AG04449 (cell line): Measurements from ENCODE around the gene CAB39L.

Experiments
- CTCF ChIA-PET: fragments of 350-600 bp; formaldehyde crosslinking; extraction: SDS; loops from one replicate; lab custom pipeline; 2021; ENCODE audit warnings: antibody characterized with exemption; lab: Yijun Ruan, JAX
- POLR2A ChIA-PET: fragments of 400-600, 350-600 bp; formaldehyde crosslinking; extraction: SDS; loops from one replicate; lab custom pipeline; 2020; ENCODE audit warnings: antibody characterized with exemption, inconsistent platforms; lab: Yijun Ruan, JAX
- DNase-seq: peaks from one replicate; pipeline ENCODE4 v3.0.0-alpha.2; 2010; ENCODE audit warnings: low read depth, low spot score
- H3K4me3 ChIP-seq: 2 replicates; pipeline ENCODE4 v1.5.1; 2011; ENCODE audit warnings: low read depth, mild to moderate bottlenecking, control low read depth, low read length
- TF ChIP-seq, protein P1 (sequence below): IDR thresholded peaks from one replicate; pipeline ENCODE4 v1.5.1; 2011; ENCODE audit warnings: mild to moderate bottlenecking, moderate library complexity, low read length, control low read depth, inconsistent platforms; ENCODE audit not compliant: insufficient read depth; ENCODE audit errors: missing control alignments

Gene CAB39L

DNA sequence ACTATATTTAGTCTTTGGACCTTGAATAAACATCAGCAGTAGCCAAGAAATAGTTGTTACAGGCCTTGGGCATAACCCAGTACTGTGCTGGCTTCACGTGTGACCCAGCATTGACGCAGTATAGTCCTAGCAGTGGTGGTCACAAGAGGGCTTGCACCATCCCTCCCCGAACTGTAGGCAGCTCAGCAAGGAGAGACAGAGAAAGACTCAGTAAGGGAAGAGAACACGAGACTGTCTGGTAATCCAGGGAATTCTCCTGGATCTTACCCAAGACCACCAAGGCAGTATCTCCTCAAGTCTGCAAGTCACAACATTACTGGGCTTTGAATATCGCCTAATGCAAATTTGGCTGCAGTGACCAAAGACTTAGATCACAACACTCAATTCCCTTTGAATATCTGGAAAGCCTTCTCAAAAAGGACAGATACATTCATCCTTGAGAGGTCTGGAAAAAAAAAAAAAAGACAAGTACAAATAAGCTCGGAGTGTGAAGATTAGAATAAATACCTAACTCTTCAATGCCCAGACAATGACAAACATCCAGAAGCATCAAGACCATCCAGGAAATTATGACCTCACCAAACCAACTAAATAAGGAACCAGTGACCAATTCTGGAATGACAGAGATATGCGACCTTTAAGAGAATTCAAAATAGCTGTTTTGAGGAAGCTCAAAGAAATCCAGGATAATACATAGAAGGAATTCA lies 39.7 kb downstream of the CAB39L start:
- no peak for DNase-seq
- TF ChIP-seq, protein P1, sequence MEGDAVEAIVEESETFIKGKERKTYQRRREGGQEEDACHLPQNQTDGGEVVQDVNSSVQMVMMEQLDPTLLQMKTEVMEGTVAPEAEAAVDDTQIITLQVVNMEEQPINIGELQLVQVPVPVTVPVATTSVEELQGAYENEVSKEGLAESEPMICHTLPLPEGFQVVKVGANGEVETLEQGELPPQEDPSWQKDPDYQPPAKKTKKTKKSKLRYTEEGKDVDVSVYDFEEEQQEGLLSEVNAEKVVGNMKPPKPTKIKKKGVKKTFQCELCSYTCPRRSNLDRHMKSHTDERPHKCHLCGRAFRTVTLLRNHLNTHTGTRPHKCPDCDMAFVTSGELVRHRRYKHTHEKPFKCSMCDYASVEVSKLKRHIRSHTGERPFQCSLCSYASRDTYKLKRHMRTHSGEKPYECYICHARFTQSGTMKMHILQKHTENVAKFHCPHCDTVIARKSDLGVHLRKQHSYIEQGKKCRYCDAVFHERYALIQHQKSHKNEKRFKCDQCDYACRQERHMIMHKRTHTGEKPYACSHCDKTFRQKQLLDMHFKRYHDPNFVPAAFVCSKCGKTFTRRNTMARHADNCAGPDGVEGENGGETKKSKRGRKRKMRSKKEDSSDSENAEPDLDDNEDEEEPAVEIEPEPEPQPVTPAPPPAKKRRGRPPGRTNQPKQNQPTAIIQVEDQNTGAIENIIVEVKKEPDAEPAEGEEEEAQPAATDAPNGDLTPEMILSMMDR = no peak
- CTCF ChIA-PET = no interaction called here
- H3K4me3 ChIP-seq = no peak overlapping the region
- POLR2A ChIA-PET = no interaction called here

- CTCF ChIA-PET = interaction anchor here (1.3 kb wide), 1 partner anchor 207 kb away, joined by 3 read pairs; no protein-coding TSS in a partner anchor
- H3K4me3 ChIP-seq = no peak overlapping the region
- POLR2A ChIA-PET = interaction anchor here (0.7 kb wide), 1 partner anchor 87 kb away, joined by 3 read pairs; no protein-coding TSS in a partner anchor
These were observed 42.9 kb downstream of the CAB39L start for GRCh38 chr13:49400755-49401659.

DNA sequence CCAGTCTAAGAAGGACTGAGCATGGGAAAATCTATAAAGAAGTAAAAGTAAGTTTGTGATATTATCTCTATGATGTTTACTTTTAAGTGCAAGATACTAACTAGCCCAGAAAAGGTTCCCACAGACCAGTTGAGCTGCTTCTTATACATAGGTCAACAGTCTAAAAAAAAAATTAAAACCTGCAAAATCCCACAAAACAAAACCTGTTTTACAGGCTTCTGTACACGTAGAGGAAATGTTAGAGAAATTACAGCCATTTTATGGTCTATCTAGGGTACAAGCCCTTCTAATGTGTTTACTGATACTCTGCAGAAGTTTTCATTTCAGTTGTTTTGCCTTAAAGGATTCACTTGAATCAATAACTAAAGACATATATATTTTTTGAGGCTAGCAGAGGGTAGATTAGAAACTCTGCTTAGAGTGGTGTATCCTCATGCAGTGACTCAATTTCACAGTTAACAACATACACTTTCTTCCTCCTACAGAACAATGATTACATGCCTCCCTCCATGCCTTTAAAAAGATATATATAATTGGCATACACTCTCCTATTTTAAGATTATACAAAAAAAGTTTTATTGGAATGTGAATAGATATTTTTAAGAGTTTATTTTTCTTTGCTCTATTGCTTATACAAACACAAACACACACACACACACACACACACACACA lies 43.9 kb downstream of the CAB39L start:
- TF ChIP-seq, protein P1 = no peak
- CTCF ChIA-PET = no interaction called here
- POLR2A ChIA-PET = no interaction called here
- no peak for DNase-seq
- no peak overlapping the region for H3K4me3 ChIP-seq

More at GRCh38 chr13:49400755-49401659, 42.9 kb downstream of the CAB39L start:
- peak; percentile 10 for DNase-seq
- TF ChIP-seq, protein P1 = no peak

GRCh38 chr13:49395878-49396380 lies 47.9 kb downstream of the CAB39L start:
- no peak for DNase-seq
- CTCF ChIA-PET = no interaction called here
- no peak overlapping the region for H3K4me3 ChIP-seq
- POLR2A ChIA-PET = no interaction called here
- TF ChIP-seq, protein P1 = no peak

DNA sequence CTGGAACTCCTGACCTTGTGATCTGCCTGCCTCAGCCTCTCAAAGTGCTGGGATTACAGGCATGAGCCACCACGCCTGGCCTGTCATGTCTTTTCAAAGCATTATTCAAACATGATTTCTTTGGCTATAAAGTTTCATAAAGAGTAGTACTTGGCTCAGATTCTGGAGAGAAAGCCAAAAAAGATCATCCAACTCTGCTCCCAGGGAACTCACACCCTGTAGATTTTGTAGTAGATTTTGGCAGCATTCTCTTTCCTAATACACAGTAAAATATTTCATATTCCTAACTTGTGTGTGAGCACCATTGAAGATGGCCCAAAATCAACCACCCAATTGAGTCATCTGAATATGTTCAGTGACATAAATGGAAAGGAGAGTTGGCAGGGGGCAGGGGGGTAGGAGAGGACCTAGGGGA lies 48.4 kb downstream of the CAB39L start:
- TF ChIP-seq, protein P1 = no peak
- no peak overlapping the region for H3K4me3 ChIP-seq
- POLR2A ChIA-PET = no interaction called here
- no peak for DNase-seq
- CTCF ChIA-PET = no interaction called here
